Osteoblast (primary cell): ENCODE measurements around the gene RABGAP1L. TPM values are rescaled to one million over a fixed set of nuclear protein-coding genes. Genes with fewer than 3 reads are reported as not detected.
A peak's percentile ranks its signal among the peaks of the same experiment; 100 is the strongest.

Source experiments
- DNase-seq: peaks from one replicate; pipeline ENCODE4 v3.0.0; 2011; ENCODE audit warnings: low spot score, mixed read lengths; ENCODE audit not compliant: insufficient read length; ENCODE audit errors: missing footprints
- H2AFZ ChIP-seq: 2 replicates; pipeline ENCODE4 v1.6.0; 2011; ENCODE audit warnings: mild to moderate bottlenecking, low read length
- H3K27ac ChIP-seq: 2 replicates; pipeline ENCODE4 v1.5.1; 2011; ENCODE audit warnings: mild to moderate bottlenecking, low read depth, low read length, moderate library complexity
- H3K27me3 ChIP-seq: 2 replicates; pipeline ENCODE4 v1.6.0; 2012; ENCODE audit warnings: mild to moderate bottlenecking, control low read depth, inconsistent platforms, low read length, moderate library complexity; ENCODE audit not compliant: insufficient read depth
- H3K36me3 ChIP-seq: 2 replicates; pipeline ENCODE4 v1.5.1; 2011; ENCODE audit warnings: mild to moderate bottlenecking, low read length, control low read depth, moderate library complexity; ENCODE audit not compliant: insufficient read depth
- H3K4me1 ChIP-seq: 2 replicates; pipeline ENCODE4 v1.5.1; 2011; ENCODE audit warnings: mild to moderate bottlenecking, low read length, control low read depth, moderate library complexity; ENCODE audit not compliant: insufficient read depth
- H3K4me2 ChIP-seq: 2 replicates; pipeline ENCODE4 v1.6.0; 2011; ENCODE audit warnings: mild to moderate bottlenecking, low read length; ENCODE audit not compliant: insufficient read depth
- H3K4me3 ChIP-seq: fragments of 200-600 bp; sonication (generic); 3 replicates; pipeline ENCODE4 v1.5.1; 2012; ENCODE audit warnings: mild to moderate bottlenecking, low read length, inconsistent platforms; ENCODE audit not compliant: insufficient read depth
- H3K79me2 ChIP-seq: 2 replicates; pipeline ENCODE4 v1.6.0; 2012; ENCODE audit warnings: mild to moderate bottlenecking, low read length, control low read depth, inconsistent platforms; ENCODE audit not compliant: insufficient read depth
- H3K9me3 ChIP-seq: 2 replicates; pipeline ENCODE4 v1.5.1; 2011; ENCODE audit warnings: low read depth, low read length, control low read depth
- H4K20me1 ChIP-seq: 2 replicates; pipeline ENCODE4 v1.6.0; 2012; ENCODE audit warnings: mild to moderate bottlenecking, low read length, control low read depth; ENCODE audit not compliant: insufficient read depth
- total RNA-seq: library from RNA; depleted of rRNA; stranded (reverse); fragments of >200 nt; gene quantifications from 2 replicates; pipeline ENCODE4 v1.2.3, GENCODE V29; 2012
- TF ChIP-seq, protein P1 (sequence below): IDR thresholded peaks from 2 replicates; pipeline ENCODE4 v1.5.1; 2011; ENCODE audit warnings: mild to moderate bottlenecking, low read depth, low read length, moderate library complexity; ENCODE audit errors: extremely low read depth

The RABGAP1L gene
- total RNA-seq, 1 donor: 30.0 TPM

- Histone ChIP-seq H3K9me3 (no peaks in the 10 kb centered on the region), H3K79me2 (no peaks in the 10 kb centered on the region), H3K27ac (no peak overlapping the region), H4K20me1 (no peaks in the 10 kb centered on the region), H2AFZ (no peak overlapping the region), H3K4me2 (no peak overlapping the region), H3K4me3 (no peak overlapping the region), H3K36me3 (no peaks in the 10 kb centered on the region), H3K27me3 (no peaks in the 10 kb centered on the region), H3K4me1 (no peaks in the 10 kb centered on the region)
- no peak for DNase-seq
- TF ChIP-seq, protein P1, sequence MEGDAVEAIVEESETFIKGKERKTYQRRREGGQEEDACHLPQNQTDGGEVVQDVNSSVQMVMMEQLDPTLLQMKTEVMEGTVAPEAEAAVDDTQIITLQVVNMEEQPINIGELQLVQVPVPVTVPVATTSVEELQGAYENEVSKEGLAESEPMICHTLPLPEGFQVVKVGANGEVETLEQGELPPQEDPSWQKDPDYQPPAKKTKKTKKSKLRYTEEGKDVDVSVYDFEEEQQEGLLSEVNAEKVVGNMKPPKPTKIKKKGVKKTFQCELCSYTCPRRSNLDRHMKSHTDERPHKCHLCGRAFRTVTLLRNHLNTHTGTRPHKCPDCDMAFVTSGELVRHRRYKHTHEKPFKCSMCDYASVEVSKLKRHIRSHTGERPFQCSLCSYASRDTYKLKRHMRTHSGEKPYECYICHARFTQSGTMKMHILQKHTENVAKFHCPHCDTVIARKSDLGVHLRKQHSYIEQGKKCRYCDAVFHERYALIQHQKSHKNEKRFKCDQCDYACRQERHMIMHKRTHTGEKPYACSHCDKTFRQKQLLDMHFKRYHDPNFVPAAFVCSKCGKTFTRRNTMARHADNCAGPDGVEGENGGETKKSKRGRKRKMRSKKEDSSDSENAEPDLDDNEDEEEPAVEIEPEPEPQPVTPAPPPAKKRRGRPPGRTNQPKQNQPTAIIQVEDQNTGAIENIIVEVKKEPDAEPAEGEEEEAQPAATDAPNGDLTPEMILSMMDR: no peak
Observed at GRCh38 chr1:174923820-174924219, 764.5 kb downstream of the RABGAP1L start.

- Histone ChIP-seq H3K79me2 (no peaks in the 10 kb centered on the region), H3K4me1 (no peaks in the 10 kb centered on the region), H3K27me3 (no peaks in the 10 kb centered on the region), H3K36me3 (no peaks in the 10 kb centered on the region), H3K4me2 (no peak overlapping the region), H3K27ac (no peak overlapping the region), H3K4me3 (no peak overlapping the region), H2AFZ (no peak overlapping the region), H4K20me1 (no peaks in the 10 kb centered on the region), H3K9me3 (no peaks in the 10 kb centered on the region)
- peak; percentile 66 for DNase-seq
- TF ChIP-seq, protein P1: no peak
Observed at GRCh38 chr1:174928541-174928940, 769.2 kb downstream of the RABGAP1L start.

DNA sequence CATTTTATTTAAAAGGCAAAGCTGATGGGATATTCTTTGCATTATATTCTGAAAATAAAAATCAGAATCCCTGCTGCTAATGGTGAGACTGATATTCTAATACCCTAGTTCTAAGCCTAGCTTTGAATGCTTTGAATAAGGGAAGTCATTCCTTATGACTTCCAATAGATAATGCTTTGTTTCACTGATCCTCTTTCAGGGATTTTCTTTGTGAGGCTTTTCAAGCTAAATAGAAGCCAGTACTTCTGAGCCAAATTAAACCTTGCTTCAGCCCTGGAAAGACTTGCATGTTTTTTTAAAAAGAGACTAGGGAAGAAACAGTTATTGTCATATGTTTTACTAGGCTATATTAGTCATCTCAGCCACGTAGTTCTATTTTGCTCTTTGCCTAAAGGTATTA, 771.9 kb downstream of the RABGAP1L start:
- DNase-seq: no peak
- H3K27ac ChIP-seq: no peak overlapping the region
- TF ChIP-seq, protein P1: no peak
- H3K27me3 ChIP-seq: no peaks in the 10 kb centered on the region
- no peaks in the 10 kb centered on the region for H4K20me1 ChIP-seq
- H2AFZ ChIP-seq: no peak overlapping the region
- no peaks in the 10 kb centered on the region for H3K4me1 ChIP-seq
- H3K9me3 ChIP-seq: no peaks in the 10 kb centered on the region
- no peak overlapping the region for H3K4me2 ChIP-seq
- H3K4me3 ChIP-seq: no peak overlapping the region
- no peaks in the 10 kb centered on the region for H3K36me3 ChIP-seq
- H3K79me2 ChIP-seq: no peaks in the 10 kb centered on the region

DNA sequence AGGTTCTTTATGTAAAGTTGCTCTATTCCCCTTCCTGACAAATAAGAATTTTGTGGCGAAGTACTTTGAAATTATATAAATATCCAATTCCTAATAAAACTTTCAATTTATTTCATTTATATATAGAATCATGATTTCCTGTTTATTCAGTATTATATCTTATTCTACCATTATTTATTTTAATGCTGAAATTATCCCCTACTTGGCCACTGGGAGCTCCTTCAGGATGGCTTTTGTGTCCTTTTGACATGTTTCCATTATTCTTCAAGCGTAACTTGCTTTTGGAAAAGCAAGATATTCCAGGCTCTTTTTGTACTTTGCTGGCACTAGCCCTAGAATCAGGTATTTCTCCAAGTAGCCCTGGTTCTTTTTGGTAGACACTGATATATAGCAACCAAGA, 773.3 kb downstream of the RABGAP1L start:
- Histone ChIP-seq H3K4me1 (no peaks in the 10 kb centered on the region), H3K27me3 (no peaks in the 10 kb centered on the region), H3K4me3 (no peak overlapping the region), H2AFZ (no peak overlapping the region), H3K27ac (no peak overlapping the region), H4K20me1 (no peaks in the 10 kb centered on the region), H3K4me2 (no peak overlapping the region), H3K36me3 (no peaks in the 10 kb centered on the region), H3K9me3 (no peaks in the 10 kb centered on the region), H3K79me2 (no peaks in the 10 kb centered on the region)
- DNase-seq: no peak
- TF ChIP-seq, protein P1: peak; percentile 24
